SK-N-MC (cell line): ENCODE results near the gene SMC2.

Experiments
- DNase-seq: peaks from one replicate; pipeline ENCODE4 v3.0.0-alpha.2; 2011; ENCODE audit warnings: low read depth, low spot score
- H3K27ac ChIP-seq: fragments of 200-600 bp; sonication (generic); 2 replicates; pipeline ENCODE4 v1.5.1; 2016; ENCODE audit warnings: mixed run types
- H3K36me3 ChIP-seq: fragments of 200-600 bp; sonication (generic); 2 replicates; pipeline ENCODE4 v1.6.1; 2017; ENCODE audit warnings: antibody characterized with exemption, low read length, mixed read lengths; ENCODE audit not compliant: insufficient read depth
- H3K4me3 ChIP-seq: fragments of 200-600 bp; sonication (generic); 2 replicates; pipeline ENCODE4 v1.5.1; 2016
- H3K9ac ChIP-seq: fragments of 200-600 bp; sonication (generic); 2 replicates; pipeline ENCODE4 v1.8.0; 2017; ENCODE audit warnings: mixed run types, mixed read lengths; ENCODE audit not compliant: insufficient read length
- H3K9me3 ChIP-seq: fragments of 200-600 bp; sonication (generic); 2 replicates; pipeline ENCODE4 v1.6.1; 2017; ENCODE audit warnings: low read depth, mild to moderate bottlenecking, antibody characterized with exemption, low read length, moderate library complexity, mixed read lengths
- EZH2 ChIP-seq: fragments of 200-600 bp; sonication (generic); IDR thresholded peaks from one replicate; pipeline ENCODE4 v1.6.1; 2017; ENCODE audit warnings: antibody characterized with exemption
- FOXP2 ChIP-seq: optimal IDR thresholded peaks from 2 replicates; pipeline ENCODE3; 2011; ENCODE audit warnings: mild to moderate bottlenecking, moderate library complexity; ENCODE audit not compliant: insufficient read depth; ENCODE audit errors: extremely low read length, control extremely low read depth
- POLR2AphosphoS5 ChIP-seq: IDR thresholded peaks from 2 replicates; pipeline ENCODE4 v1.6.1; 2012; ENCODE audit warnings: mild to moderate bottlenecking, low read depth, low read length, borderline replicate concordance

The SMC2 gene

GRCh38 chr9:104093647-104094533 lies at the start of gene SMC2:
TSS of gene SMC2 (plus strand) at chr9:104094309. CDS start at chr9:104095385, 1,076 bp downstream.
- H3K36me3 ChIP-seq = peaks cover 18% of the 10 kb centered on the region
- peak within 1 kb of the TSS; percentile 97 for H3K27ac ChIP-seq
- H3K9ac ChIP-seq = peak within 1 kb of the TSS; percentile 97
- TF ChIP-seq POLR2AphosphoS5 (peak; percentile 97), EZH2 (no peak), FOXP2 (no peak)
- peak; percentile 79 for DNase-seq
- H3K9me3 ChIP-seq = no peaks in the 10 kb centered on the region
- H3K4me3 ChIP-seq = peak within 1 kb of the TSS; percentile 92

GRCh38 chr9:104068546-104068945 lies 25.6 kb upstream of the SMC2 start:
- Histone ChIP-seq H3K9me3 (no peaks in the 10 kb centered on the region), H3K27ac (no peak overlapping the region), H3K4me3 (no peak overlapping the region), H3K36me3 (no peaks in the 10 kb centered on the region), H3K9ac (no peak overlapping the region)
- no peak for DNase-seq
- TF ChIP-seq POLR2AphosphoS5 = no peak

DNA sequence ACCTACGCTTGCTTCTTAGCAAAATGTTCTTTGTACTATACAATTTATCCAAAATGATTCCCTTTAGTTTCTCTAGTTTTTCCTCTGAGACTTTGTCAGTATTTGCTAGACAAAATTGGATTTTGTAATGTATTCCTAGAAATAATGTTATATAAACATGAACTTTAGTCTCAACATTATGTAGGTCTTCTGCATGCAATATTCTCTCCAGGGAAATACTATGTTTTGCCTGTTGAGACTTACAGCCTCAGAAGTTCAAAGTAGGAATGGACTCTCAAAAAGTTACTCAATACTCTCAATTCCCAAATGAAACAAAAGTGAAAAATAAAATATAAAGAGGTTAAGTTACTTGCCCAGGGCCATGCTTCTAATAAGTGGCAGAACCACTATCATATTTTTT lies 24.8 kb upstream of the SMC2 start:
- H3K9ac ChIP-seq = no peak overlapping the region
- no peak overlapping the region for H3K27ac ChIP-seq
- no peaks in the 10 kb centered on the region for H3K36me3 ChIP-seq
- H3K9me3 ChIP-seq = no peaks in the 10 kb centered on the region
- TF ChIP-seq EZH2 (no peak), FOXP2 (no peak), POLR2AphosphoS5 (no peak)
- no peak overlapping the region for H3K4me3 ChIP-seq
- no peak for DNase-seq

DNA sequence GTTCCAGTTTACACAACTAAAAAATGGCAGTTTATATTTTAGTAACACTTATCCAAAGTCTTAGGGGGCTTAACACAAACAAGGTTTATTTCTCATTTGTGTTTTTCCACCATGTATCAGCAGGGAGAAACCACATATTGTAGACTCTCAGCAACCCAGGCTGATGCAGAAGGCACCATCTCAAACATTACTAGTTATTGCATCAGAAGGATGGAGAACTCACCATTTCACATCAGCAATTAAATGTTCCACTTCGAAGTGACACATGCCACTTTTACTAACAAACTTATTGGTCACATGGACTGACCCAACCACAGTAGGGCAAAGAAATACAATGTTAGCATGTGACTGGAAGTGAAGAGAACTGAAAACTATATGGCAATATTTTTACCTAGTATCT lies 22.5 kb upstream of the SMC2 start:
- no peaks in the 10 kb centered on the region for H3K36me3 ChIP-seq
- no peak for DNase-seq
- TF ChIP-seq POLR2AphosphoS5 (no peak), EZH2 (no peak), FOXP2 (no peak)
- no peak overlapping the region for H3K4me3 ChIP-seq
- no peaks in the 10 kb centered on the region for H3K9me3 ChIP-seq
- H3K9ac ChIP-seq = no peak overlapping the region
- H3K27ac ChIP-seq = no peak overlapping the region

DNA sequence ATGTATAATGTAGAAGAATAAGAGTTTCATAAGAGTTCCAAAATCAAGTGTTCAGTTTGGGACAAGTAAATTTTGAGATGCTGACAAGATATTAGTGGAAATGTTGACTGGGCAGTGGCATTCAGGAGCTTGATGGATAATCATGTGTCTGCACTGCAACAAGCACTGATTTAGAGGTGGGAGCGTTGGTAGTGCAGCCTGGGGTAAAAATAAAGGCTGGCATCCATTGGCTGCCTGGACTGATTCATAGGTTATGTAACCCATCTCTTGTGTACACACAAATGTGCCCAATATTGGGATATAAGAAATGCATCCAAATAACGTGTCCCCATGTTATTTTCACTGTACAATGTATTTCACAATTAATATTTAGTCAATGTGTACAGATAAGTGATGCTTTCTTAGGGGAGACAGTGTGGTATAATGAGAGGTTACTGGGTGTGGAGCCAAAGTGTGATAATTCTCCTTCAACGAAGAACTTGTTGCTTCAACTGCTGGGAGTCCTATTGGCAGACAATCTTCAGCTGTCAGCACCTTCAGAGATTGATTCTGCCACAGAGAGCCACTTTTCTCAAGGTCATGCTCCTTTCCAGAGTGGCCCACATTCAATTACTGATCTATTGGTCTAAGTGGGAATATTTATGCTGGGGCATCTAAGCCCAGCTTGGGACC lies 20.9 kb upstream of the SMC2 start:
- no peaks in the 10 kb centered on the region for H3K36me3 ChIP-seq
- DNase-seq = no peak
- no peak overlapping the region for H3K9ac ChIP-seq
- H3K9me3 ChIP-seq = no peaks in the 10 kb centered on the region
- no peak overlapping the region for H3K27ac ChIP-seq
- TF ChIP-seq EZH2 = no peak
- TF ChIP-seq FOXP2 = no peak
- no peak for TF ChIP-seq POLR2AphosphoS5
- H3K4me3 ChIP-seq = no peak overlapping the region

GRCh38 chr9:104073770-104074133 lies 20.4 kb upstream of the SMC2 start:
- no peak for DNase-seq

DNA sequence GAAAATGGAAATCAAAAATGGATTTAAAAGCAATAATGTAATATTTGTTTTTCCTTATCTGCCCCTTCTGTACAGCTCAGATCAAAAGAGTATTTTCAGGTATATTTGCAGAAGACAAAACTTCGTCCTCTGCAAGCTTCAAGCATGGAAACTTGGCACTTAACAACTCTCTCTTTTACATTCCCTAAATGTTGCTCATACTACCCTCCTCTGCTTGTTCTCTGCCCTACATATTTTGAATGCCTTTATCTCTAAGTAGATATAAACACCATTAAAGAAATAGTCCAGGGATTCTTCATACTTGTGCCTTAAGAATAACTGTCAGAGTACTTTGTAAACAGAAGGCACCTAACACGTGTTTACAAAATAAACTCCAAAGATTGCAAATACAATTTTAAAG lies 19.2 kb upstream of the SMC2 start:
- Histone ChIP-seq H3K9ac (no peak overlapping the region), H3K9me3 (no peaks in the 10 kb centered on the region), H3K27ac (no peak overlapping the region), H3K36me3 (no peaks in the 10 kb centered on the region), H3K4me3 (no peak overlapping the region)
- no peak for DNase-seq
- TF ChIP-seq POLR2AphosphoS5 (no peak), FOXP2 (no peak), EZH2 (no peak)

More at GRCh38 chr9:104073770-104074133, 20.4 kb upstream of the SMC2 start:
- Histone ChIP-seq H3K36me3 (no peaks in the 10 kb centered on the region), H3K4me3 (no peak overlapping the region), H3K9me3 (no peaks in the 10 kb centered on the region), H3K27ac (no peak overlapping the region), H3K9ac (no peak overlapping the region)
- no peak for TF ChIP-seq FOXP2
- TF ChIP-seq POLR2AphosphoS5 = no peak
- TF ChIP-seq EZH2 = no peak

GRCh38 chr9:104075801-104076753 lies 18.0 kb upstream of the SMC2 start:
- TF ChIP-seq FOXP2 (no peak), POLR2AphosphoS5 (no peak)
- no peaks in the 10 kb centered on the region for H3K36me3 ChIP-seq
- no peak overlapping the region for H3K4me3 ChIP-seq
- no peak overlapping the region for H3K27ac ChIP-seq
- no peak for DNase-seq
- no peaks in the 10 kb centered on the region for H3K9me3 ChIP-seq
- no peak overlapping the region for H3K9ac ChIP-seq
